CD4-positive, alpha-beta T cell treated with Interleukin-2 at 100 ng/mL for 4 hours (primary cell): ENCODE measurements around the gene GLT6D1.

Source experiments
- DNase-seq: peaks from one replicate; pipeline ENCODE4 v3.0.0-alpha.2; 2020; ENCODE audit warnings: low spot score

GLT6D1 gene

DNA sequence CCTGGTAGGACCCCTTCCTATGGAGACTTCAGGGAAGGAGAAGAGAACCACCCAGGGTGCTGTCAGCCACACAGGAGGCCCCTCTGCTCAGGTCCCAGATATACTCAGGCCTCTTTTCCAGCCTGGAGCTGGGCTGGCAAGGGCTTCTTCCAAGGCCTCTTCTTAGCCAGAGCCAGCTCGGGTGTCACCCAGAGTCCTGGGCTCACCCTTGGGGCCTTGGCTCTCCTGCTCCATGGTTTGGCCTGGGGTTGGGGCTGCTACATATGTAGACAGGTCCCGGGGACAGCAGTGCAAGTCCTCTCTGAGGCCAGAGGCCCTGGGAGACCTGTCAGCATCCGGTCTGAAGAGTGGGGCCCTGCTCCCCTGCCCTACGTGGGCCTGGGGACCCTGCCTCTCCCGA is 55.0 kb downstream of the GLT6D1 start:
- DNase-seq = no peak

DNA sequence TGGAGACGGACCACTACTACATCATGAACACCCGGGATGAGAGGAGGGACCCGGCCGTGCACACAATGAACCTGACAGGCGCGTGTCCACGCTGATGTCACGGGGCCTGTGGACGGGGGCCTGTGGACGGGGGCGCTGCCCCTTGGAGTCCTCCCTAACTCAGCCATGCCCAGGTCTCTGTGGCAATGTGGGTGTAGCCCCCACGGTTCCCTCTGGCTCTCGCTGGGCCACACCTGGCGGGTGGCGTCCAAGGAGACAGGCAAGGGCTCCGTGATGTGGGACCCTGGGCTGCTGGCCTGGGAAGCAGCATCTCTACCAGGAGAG is 55.7 kb downstream of the GLT6D1 start:
- DNase-seq = no peak

DNA sequence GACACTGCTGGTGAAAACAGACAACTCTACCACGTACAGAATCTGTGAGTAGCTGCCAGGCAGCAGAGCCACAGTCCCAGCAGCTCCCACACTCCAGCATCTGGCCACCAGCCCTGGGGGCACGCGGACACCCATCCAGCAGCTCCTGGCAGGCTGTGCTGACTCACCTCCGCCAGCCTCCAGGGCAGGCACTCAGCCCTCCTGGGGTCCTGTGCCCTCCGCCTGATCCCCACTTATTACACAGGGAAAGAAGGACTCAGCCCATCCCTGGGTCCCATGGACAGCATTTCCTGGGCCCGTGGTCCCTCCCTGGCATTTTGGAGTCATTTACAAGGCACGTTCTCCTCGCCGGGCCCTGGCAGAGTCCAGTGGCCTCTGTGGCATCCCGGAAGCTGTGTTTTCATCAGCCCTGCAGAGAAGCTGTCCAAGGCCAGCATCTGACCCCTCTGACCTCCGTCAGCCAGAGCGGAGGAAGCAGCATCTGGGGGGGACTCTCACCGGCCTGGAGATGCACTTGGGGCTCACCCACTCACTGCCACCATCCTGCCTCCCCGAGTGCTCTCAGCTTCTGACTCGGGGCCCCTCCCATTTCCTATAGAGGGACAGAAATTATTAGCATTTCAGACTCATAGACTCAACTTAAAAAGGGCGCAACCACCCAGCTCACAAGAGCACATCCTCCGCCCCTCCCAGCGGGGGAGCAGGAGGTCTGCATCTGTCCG is 56.2 kb downstream of the GLT6D1 start:
- DNase-seq = no peak

DNA sequence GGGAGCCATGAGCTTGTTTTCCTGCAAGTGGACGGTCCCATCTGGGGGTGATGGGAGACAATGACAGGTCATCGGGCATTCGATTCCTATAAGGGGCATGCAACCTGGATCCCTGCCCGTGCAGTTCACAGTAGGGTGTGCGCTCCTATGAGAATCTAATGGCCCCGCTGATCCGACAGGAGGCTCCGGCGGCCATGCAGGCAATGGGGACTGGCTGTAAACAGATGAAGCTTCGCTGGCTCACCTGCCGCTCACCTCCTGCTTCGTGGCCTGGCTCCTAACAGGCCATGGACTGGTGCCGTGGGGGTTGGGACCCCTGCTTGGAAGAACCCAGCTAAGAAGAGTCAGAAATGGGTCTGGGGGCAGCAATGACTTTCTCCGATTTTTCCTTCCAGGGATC is 56.8 kb downstream of the GLT6D1 start:
- no peak for DNase-seq

DNA sequence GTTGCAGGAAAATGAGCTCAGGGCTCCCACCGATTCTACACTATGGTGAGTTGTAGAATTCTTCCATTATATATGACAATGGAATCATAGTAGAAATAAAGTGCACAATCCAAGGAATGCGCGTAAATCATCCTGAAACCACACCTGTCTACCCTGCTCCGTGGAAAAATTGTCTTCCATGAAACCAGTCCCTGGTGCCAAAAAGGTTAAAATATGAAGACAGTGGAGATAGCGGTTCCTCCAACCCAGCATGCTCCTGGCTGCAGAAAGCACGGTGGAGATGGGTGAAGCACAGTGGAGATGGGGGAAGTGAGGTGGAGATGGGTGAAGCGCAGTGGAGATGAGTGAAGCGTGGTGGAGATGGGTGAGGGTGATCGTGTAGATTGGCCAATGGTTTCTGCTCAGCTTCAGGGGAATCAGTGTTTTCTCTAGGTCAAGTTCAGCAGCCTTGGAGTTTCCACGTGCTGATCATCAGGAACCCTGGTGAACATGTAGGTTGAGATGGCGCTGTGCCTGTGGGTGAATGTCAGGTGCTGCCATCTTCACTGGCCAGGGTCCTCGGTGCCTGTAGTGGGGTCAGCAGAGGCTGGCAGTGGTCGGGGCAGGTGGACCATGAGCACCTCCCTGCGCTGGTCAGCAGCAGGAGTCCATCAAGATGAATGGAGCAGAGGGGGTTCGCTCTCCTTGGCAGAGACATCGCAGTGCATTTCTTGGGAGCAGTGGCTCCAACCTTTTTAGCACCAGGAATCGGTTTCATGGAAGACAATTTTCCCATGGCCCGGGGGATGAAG is 57.5 kb downstream of the GLT6D1 start:
- DNase-seq = no peak

DNA sequence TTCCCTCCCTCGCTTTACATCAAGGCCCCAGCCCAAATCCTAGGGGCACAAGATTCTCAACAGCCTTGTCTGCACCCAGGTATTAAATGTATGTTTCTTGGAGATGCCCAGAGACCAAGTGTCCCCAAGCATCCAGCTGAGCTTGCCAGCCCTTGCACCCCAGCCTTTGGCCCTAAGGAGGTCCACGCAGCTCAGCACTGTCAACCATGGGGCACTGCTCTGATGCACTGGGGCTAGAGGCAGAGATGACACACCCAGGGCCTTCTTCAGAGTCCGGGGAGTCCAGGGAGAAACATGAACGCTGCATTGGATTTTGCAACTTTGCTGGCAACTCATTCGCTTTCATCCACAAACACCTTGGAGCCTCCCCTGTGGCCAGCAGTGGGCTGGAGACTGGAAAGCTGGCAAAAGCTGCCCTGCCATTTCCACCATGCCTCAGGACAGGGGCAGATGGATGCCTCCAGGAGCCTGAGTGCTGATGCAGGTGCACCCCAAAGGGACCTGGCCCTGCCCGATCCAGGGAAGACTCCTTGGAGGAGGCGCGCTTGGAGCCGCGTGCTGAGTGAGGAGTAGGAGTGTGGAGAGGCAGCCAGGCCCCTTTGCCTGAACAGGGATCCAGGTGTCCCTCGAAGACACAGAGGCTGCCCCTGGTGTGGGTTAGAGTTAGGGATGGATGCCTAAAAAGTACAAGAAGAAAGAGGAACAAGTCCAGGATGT is 58.5 kb downstream of the GLT6D1 start:
- no peak for DNase-seq

DNA sequence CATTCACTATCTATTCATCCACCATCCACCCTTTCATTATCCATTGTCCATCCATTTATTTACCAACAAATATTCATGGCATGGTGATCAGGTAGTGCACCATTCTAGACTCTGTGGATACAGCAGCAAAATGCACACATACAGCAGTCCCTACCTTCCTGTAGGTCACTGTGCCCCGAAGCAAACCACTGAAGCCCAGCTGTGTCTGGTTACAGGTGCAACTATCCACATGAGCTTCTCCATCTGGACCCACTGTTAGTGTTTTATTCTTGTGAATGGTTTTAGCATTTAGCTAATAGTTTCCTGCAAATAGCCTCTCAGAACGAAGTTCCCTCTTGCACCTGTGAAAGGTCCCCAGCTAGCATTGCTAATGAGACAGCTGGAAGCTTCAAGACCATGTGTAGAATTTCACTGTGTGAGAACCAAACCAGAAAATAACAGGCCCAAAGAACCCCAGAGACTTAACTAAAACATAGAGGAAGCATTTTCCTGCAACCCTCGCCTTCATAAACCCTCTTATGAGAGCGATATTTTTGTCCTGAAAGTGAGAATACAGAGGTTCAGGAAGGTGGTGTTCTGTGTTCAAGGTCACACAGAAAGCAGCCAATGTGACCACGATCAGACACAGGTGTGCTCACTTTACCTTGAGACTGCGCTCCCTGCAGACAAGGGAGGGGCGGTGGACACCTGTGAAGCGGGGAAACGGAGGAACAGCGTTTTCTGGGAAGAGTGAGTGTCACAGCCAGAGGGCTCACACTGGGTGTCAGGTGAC is 59.3 kb downstream of the GLT6D1 start:
- no peak for DNase-seq

DNA sequence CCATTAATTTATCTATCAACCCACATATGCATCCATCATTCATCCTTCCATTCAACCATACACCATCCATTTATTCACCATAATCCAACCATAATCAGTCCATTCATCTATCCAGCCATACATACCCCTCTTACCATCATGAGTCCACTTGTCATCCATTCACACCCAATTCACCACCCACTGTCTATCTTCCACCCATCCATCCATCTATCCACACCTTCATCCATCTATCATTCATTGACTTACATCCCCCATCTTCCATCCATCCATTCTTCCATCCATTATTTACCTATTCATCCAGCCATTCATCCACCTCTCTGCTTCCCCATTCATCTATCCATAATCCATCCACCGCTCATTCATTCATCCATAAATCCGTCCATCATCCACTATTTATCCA is 60.0 kb downstream of the GLT6D1 start:
- no peak for DNase-seq

DNA sequence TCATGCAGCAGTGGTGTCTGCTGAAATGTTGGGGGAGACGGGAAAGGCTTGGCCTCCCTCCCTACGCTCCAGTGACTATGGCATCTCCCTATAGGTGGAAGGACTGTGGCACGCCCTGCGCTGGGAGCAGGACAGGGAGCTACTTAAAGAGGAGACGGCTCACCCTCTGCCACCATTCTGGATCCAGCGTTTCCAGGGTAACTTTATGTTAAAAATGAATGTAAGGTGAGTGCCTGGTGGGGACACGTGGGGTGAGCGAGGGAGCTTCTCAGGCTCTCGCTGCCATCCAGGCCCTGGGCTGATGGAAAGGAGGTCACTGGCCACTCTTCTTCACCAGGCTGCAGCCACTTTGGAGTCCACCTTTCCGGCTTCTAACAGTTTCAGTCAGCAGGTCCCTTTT is 62.1 kb downstream of the GLT6D1 start:
- no peak for DNase-seq

DNA sequence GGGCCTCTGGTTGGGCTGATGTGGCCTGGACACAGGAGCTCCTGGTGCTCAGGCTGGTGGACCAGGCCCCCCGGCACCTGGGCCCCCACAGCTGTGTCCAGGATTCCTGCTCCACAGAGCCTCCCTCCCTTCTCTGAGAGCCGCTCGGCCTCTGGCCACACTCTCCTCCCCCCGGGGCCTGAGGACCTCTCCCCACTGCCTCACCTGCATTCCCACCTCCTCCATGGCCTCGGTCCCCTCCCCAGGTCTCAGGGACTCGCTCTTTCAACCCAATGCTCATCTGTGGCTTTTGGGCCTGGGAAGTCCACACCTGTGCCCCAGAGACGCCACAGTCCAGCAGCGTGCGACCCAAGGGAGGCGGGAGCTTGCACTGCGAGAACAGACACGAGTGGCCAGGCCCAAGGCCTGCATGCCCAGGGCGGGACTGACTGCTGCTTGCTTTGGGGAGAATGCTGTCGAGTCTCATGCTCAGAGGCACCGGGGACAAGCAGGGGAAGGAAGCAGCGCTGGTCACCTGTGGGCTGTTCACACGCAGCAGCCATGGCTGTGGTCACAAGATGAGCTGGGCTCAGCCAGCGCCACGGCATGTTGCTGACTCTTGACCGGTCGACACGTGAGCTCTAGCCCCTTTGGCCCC is 63.2 kb downstream of the GLT6D1 start:
- DNase-seq = no peak

DNA sequence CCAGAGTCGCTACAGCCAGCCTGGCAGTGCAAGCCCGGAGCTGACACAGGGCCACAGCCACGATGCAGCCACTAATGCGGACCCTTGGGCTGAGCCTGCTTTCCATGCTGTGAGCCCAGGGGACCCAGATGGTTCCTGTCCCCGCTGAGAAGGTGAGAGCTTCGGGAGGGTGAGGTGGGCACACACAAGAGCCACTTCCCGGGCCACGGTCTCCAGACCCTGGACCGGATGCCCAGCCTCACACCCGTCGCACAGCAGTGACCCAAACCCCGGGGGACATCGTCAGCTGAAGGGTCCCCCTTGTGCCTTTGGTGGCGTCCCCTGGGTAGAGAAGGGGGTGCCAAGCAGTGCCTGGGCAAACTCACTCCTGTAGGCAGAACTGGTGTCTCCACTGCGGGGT is 64.4 kb downstream of the GLT6D1 start:
- no peak for DNase-seq

DNA sequence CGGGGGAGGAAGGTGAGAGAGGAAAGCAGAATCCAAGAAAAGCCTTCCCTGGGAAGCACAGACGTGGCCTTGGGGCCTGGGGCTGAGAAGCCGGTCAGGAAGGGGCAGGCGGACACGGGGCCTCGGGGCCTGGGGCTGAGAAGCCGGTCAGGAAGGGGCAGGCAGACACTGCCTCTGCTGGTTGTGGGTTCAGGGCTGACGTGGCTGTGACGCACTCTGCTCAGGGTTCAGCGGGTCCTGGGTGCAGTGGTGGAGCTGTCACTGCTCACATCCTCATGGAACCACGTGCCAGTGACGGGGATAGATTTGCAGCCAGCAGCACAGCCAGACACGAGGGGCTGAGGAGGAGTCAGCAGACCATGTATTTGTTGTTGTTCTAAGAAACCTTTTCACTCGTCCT is 65.0 kb downstream of the GLT6D1 start:
- no peak for DNase-seq
